ENCODE data around the gene MTHFS.

Gene MTHFS

DNA sequence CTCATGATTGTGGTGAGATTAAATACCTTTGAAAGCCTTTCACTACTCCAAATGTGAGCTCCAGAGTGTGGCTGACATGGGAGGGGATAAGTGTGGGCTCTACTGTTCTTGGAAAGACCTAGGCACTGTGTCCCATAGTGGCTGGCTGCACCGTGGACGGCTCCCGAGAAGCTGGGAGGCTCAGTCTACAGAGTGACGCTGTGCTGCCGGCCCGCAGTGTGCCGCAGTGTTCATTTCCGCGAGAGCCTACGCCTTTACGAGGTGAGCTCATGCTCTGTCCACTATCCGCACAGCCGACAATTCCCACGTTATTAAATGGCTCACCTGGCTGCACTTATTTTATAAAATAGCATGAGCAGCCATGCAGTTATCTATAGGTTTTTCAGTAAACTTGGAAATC is 66.9 kb downstream of the MTHFS start:
- TF ChIP-seq FOXP2 (optimal IDR thresholded peaks at IDR 0.05; ENCODE audit: borderline replicate concordance, extremely low read depth, extremely low read length, insufficient read depth) = no peak
- TF ChIP-seq, protein P1, sequence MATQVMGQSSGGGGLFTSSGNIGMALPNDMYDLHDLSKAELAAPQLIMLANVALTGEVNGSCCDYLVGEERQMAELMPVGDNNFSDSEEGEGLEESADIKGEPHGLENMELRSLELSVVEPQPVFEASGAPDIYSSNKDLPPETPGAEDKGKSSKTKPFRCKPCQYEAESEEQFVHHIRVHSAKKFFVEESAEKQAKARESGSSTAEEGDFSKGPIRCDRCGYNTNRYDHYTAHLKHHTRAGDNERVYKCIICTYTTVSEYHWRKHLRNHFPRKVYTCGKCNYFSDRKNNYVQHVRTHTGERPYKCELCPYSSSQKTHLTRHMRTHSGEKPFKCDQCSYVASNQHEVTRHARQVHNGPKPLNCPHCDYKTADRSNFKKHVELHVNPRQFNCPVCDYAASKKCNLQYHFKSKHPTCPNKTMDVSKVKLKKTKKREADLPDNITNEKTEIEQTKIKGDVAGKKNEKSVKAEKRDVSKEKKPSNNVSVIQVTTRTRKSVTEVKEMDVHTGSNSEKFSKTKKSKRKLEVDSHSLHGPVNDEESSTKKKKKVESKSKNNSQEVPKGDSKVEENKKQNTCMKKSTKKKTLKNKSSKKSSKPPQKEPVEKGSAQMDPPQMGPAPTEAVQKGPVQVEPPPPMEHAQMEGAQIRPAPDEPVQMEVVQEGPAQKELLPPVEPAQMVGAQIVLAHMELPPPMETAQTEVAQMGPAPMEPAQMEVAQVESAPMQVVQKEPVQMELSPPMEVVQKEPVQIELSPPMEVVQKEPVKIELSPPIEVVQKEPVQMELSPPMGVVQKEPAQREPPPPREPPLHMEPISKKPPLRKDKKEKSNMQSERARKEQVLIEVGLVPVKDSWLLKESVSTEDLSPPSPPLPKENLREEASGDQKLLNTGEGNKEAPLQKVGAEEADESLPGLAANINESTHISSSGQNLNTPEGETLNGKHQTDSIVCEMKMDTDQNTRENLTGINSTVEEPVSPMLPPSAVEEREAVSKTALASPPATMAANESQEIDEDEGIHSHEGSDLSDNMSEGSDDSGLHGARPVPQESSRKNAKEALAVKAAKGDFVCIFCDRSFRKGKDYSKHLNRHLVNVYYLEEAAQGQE (IDR thresholded peaks at IDR 0.05; ENCODE audit: insufficient read depth in 1 of 2, low read depth in 2 of 2, low read length in 2 of 2) = no peak
- TF ChIP-seq POLR2AphosphoS5 (IDR thresholded peaks at IDR 0.05; ENCODE audit: low read depth, low read length) = no peak
- TF ChIP-seq SIN3A (IDR thresholded peaks at IDR 0.05; ENCODE audit: borderline replicate concordance, insufficient read depth, low read length) = no peak
- no peak for TF ChIP-seq TAF1 (IDR thresholded peaks at IDR 0.05; ENCODE audit: borderline replicate concordance, insufficient read depth, low read length)

DNA sequence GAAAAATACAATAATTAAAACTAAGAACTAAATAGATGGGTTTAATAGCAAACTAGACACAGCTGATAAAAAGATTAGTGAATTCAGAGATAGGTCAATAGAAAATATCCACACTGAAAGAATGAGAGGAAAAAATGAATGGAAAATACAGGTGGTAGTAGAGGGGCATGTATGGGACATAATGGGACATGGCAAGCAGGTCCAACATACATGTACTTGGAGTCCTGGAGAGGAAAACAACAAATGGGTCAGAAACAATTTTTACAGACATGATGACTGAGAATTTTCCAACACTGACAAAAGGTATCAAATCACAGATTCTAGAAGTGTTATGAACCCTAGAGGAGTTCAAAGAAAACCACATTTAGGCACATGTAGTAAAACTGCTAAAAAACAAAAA is 68.4 kb downstream of the MTHFS start:
- TF ChIP-seq FOXP2 (optimal IDR thresholded peaks at IDR 0.05; ENCODE audit: borderline replicate concordance, extremely low read depth, extremely low read length, insufficient read depth) (no peak), SIN3A (IDR thresholded peaks at IDR 0.05; ENCODE audit: borderline replicate concordance, insufficient read depth, low read length) (no peak), POLR2AphosphoS5 (IDR thresholded peaks at IDR 0.05; ENCODE audit: low read depth, low read length) (no peak), TAF1 (IDR thresholded peaks at IDR 0.05; ENCODE audit: borderline replicate concordance, insufficient read depth, low read length) (no peak)
- TF ChIP-seq, protein P1 (IDR thresholded peaks at IDR 0.05; ENCODE audit: insufficient read depth in 1 of 2, low read depth in 2 of 2, low read length in 2 of 2) = no peak

DNA sequence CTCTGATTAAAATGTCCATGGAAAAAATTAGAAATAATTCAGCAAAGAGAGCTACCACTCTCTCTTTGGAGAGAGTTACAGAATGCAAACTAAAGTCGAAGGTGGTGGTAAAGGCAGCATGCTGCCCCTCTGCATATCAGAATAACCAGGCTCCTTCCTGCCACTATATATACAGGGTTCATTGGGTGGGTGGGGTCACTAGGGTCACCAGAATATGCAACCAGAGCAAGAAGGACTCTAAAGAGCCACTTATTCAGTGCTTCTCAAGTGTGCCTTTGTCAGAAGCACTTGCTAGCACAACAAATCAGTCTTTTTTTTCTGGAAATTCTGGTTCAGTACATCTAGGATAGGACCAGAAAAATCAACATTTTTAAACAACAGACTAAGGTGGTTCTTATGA is 70.0 kb downstream of the MTHFS start:
- TF ChIP-seq FOXP2 (optimal IDR thresholded peaks at IDR 0.05; ENCODE audit: borderline replicate concordance, extremely low read depth, extremely low read length, insufficient read depth) (no peak), POLR2AphosphoS5 (IDR thresholded peaks at IDR 0.05; ENCODE audit: low read depth, low read length) (no peak), SIN3A (IDR thresholded peaks at IDR 0.05; ENCODE audit: borderline replicate concordance, insufficient read depth, low read length) (no peak), TAF1 (IDR thresholded peaks at IDR 0.05; ENCODE audit: borderline replicate concordance, insufficient read depth, low read length) (no peak)
- TF ChIP-seq, protein P1 (IDR thresholded peaks at IDR 0.05; ENCODE audit: insufficient read depth in 1 of 2, low read depth in 2 of 2, low read length in 2 of 2) = no peak

DNA sequence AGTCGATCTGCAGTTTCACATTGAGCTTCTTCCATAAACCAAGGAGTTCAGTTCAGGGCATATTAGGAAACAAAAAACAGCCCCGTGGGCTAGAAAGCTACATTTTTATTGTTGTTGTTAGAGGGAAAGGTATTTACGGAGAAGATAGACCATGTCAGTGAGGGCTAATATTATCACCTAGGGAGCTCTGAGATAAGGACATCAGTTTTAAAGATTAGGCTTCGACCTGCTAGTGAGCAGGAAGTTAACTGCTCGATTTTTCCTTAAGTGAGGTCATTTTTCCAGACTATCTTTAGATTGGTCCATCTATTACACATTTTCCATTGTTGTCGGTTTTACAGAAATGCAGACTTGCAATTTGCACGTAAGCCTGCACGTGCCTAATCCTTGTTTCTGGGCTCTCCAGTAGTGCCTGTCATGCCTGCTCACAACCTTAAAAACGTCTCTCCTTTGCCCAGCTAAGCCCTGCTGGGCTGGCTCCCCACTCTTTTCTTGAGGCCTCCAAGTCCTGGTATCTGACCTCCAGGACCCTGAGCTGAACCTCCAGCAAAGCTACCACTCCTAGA is 72.6 kb downstream of the MTHFS start:
- TF ChIP-seq TAF1 (IDR thresholded peaks at IDR 0.05; ENCODE audit: borderline replicate concordance, insufficient read depth, low read length) (no peak), SIN3A (IDR thresholded peaks at IDR 0.05; ENCODE audit: borderline replicate concordance, insufficient read depth, low read length) (no peak)

DNA sequence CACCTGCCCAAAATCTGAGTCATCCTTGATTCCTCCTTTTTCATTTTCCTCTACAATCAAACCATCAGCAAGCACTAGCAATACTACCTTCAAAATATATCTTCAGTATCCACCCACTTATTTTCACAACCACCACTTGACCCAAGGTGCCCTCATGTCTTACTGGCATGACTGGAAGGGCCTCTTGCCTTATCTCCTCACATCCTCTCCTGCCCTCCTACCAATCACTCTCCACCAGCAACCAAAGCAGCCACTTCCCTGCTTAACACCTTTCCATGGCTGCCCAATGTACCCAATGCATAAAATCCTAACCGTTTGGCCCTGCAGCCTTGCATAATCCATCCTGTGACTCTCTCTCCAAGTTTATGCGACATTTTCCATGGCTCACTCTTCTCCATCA is 76.0 kb downstream of the MTHFS start:
- no peak for TF ChIP-seq TAF1 (IDR thresholded peaks at IDR 0.05; ENCODE audit: borderline replicate concordance, insufficient read depth, low read length)
- TF ChIP-seq POLR2AphosphoS5 (IDR thresholded peaks at IDR 0.05; ENCODE audit: low read depth, low read length) = no peak
- no peak for TF ChIP-seq FOXP2 (optimal IDR thresholded peaks at IDR 0.05; ENCODE audit: borderline replicate concordance, extremely low read depth, extremely low read length, insufficient read depth)
- TF ChIP-seq SIN3A (IDR thresholded peaks at IDR 0.05; ENCODE audit: borderline replicate concordance, insufficient read depth, low read length) = no peak
- TF ChIP-seq, protein P1 (IDR thresholded peaks at IDR 0.05; ENCODE audit: insufficient read depth in 1 of 2, low read depth in 2 of 2, low read length in 2 of 2) = no peak
